Activated T-cell treated with anti-CD3 and anti-CD28 coated beads for 4 hours (primary cell): ENCODE results near the gene EPB41L1.
"Not testable (repeated sequence)": the region's sequence is repeated elsewhere in the genome, so short reads cannot be mapped to it uniquely, and the experiment has no call there.

Source experiments
- DNase-seq: peaks from one replicate; pipeline ENCODE4 v3.0.0-alpha.2; 2020

EPB41L1 gene

DNA sequence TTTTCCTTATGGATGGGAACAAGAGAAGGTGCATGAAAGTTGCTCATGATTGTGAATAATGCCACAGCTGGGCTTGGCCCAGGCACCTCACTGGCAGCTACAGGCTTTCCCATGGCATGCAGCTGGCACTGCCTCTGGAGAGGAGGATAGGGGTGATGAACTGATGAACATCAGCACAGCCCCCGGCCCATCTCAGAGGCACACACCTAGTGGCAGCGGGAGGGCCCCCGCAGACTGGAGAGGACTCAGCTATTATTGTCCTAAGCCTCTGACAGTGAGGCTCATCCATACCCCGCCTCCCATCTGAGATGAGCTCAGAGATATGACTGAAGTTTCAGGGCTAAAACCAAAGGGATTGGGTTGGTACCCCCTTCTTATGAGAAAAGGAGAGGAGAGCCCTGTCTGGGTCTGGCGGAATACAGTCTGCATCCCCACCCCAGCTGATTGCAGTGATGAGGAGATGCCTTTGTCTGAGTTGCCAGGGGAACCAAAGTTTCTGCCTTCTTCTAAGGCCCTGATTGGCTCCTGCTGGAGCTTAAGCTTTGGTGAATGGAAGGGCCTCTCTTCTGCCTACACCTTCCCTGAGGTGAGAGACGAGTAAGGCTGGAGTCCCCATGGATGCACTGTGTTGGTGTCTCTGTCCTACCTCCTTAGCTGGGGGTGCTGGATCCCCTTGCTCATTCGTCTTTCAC, 27.6 kb upstream of the EPB41L1 start:
- DNase-seq: no peak

DNA sequence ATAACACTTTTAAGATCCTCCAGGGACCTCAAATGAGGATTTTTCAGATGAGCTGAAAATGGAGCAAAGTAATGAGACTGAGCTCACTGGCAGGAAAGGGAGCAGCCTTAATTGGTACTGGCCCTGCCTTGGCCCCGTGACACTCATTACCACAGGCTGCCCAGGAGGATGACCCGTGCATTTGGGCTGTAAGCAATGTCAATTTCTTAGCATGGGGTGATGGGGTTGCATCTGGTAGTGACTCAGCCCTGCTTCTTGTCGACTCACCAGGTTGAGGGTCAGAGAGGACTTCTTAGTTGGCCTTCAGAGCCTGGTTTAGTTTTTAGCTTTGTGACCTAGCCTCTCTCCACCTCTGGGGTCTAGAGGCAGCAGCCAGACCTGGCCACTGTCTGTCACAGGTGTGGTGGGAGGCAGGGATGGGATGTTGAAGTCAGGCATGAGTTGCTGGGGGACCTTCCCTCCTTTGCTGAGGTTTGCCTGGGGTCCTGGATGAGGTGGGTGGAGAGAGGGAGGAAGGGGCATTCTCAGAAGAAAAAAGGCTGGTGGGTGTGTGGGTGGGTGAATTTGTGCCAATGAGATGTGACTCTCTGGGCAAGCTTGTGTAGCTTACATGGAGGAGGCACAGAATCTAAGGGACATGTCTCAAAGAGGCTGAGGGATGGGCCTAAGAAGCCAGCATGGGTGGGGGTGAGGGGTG, 25.9 kb upstream of the EPB41L1 start:
- DNase-seq: no peak

DNA sequence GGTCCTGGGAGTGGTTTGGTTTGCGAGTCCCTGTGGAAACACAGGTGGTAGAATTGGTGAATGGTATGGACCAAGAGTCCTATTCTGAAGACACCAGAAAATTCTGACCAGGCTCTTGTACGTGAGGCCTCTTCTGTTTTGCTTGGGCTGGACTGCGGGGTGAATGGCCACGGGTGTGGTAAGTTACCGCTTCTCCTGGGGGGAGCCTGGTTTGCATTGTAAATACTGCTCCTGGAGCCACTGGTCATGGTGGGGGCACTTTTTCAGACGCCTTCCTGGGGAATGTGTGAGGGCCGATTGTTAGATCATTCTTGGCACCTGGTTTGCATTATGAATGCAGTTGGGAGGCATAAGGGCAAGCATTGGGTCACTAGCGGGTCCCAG, 25.4 kb upstream of the EPB41L1 start:
- DNase-seq: no peak

DNA sequence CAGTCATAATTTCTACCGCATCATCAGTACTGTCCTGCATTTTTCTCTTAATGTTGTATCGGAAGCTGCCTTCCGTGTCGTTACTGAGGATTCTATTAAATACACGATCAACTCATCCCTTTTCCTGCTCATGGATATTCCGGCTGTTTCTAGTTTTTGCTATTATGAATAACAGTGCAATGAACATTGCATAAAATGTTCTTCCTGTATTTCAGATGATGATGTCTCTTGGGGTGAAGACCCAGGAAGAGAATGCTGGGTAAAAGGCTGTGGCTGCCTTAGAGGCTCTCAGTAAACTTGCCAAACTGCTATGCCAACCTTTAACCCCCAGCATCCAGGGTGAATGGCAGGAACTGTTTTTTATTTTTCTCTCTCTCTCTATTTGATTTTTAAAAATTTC, 24.1 kb upstream of the EPB41L1 start:
- no peak for DNase-seq

DNA sequence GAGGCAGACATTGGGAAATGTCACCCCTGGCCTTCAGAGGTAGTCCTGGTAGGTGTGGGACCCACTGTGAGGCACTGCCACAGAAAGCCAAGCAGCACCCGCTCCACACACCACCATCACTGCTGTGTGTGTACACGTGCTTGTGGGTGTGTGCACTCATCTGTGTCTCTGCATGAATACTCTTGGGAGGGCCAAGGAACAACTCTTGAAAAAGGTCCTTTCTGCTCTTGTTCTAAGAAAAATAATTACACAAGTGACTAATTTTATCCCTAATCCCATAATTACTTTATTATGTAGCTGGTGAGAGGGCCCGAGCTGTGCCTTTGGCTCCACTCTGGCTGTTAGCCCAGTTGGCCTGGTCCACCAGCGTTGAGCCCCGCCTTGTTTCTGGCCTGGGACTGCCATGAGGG, 21.7 kb upstream of the EPB41L1 start:
- DNase-seq: no peak

DNA sequence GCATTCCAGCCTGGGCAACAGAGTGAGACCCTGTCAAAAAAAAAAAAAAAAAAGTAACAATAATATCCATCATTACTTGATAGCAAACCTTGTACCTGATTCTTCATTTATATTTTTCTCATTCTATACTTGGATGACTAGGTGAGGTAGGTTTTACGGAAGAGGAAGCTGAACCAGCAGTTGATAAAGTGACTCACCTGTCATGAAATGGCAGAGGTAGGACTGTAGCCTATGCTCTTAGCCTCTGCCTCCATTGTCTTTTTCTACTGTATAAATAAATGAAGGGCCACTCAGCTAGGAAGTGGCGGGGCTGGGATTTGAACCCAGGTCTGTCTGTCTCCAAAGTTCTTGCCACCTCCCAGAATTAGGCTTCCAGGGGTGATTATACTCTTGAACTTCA, 20.7 kb upstream of the EPB41L1 start:
- no peak for DNase-seq

DNA sequence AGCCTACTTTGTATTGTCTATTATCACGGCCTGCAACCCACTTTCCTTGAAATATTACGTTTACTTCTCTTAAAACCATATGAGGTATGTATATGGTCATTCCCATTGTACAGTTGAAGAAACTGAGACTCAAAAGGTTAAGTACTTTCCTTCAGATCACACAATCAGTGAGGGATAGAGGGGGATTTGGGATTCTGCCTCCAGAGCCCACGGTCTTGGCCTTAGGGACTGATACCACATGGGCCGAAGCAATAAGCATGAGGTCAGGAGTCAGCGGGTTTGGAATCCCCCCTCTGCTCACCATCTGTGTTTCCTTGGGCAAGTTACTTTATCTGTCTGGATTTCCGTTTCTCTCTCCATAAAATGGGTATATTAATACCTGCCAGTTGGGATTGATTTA, 19.4 kb upstream of the EPB41L1 start:
- DNase-seq: no peak

DNA sequence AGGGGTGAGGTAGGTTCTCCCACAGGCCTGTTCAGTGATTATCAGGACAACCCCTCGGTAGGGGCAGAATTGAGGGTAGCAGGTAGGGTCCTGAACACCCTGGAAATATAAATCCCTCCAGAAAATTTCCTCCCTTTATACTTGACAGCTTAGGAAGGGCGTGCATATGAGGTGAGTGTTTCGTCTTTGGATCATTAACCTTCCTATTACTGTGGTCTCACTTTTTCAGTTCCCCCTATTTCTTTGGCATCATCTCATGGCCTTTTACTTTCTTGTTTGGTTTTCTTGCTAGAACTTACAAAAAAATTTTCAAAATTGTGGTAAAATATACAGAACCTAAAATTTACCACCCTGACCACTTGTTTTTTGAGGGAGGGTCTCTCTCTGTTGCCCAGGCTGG, 18.7 kb upstream of the EPB41L1 start:
- DNase-seq: no peak

DNA sequence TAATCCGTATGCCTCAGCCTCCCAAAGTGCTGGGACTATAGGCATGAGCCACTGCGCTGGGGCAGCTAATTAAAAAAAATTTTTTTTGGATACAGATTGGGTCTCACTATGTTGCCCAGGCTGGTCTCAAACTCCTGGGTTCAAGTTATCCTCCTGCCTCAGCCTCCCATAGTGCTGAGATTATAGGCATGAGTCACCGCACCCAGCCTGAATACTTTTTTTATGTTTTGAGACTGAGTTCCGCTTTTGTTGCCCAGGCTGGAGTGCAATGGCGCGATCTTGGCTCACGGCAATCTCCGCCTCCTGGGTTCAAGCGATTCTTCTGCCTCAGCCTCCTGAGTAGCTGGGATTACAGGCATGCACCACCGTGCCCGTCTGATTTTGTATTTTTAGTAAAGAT, 17.2 kb upstream of the EPB41L1 start:
- not testable (repeated sequence) for DNase-seq

DNA sequence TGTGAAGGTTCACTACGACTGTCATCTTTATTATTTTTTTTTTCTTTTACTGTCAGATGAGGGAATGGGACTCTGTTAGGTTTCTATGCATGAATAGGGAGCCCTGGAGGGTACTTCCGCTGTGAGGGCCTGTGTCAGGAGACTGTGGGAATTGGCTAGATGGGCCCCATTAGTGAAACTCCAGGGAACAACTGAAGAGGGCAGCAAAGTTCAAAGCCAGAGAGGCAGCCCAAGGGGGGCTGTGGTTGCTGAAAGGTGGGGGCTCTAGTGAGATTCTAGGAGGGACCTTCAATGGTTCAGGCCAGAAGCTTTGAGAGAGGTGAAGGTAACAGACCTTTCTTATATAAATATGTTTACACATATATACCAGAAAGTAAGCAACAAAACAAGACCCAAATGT, 13.2 kb upstream of the EPB41L1 start:
- no peak for DNase-seq

DNA sequence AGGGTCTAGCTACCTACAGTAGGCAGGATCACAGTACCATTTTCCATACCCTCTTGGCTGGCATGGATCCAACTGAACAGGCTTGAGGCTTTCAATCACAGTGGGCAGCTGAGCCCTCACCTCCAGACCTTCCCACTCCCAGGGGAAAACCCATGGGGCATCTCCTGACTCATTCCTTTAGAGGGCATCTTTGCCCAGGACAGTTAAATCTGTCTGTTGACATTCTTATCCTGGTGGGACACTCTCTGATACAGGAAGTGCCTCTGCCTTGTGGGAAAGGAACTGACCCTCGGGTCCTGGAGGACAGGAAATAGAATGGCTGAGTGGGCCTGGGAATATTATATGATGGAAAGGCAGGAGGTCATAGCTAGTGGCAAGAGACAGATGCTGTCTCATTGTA, 10.2 kb upstream of the EPB41L1 start:
- DNase-seq: no peak

DNA sequence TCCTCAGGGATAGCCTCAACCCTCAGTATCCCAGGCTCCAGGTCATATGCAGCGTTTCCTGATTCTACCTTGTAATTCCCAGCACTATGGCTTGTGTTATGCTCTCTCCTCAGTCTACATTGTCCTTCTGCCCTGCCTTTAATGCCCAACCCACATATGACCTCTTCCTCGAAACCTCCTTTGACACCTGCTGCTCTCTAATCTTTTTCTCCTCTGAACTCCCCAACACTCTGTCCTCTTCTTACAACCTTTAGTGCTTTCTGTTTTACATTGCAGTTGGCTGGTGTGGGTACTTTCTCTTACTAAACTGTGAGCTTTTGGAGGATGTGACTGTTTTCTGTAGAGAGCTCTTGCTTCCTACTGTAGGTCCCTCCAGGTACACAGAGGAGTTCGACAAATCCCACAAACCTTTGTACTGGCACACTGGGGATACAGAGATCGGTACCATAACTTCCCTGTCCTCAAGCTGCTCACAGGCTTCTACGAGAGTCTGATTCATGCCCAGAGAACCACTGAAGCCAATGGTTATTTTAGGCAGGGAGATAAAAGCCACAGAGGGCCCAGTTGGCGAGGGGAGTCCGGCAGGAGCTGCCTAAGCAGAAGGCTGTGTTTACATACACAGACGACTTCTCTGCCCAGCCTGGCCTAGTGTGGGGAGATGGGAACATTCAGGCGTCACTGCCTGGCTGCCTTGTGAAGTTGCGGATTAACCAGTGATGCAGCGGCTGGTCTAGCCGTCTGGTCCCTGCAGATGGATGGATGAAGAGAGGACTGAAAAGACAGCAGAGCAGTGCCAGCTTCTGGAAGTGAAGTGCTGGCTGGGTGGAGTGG, 8.4 kb upstream of the EPB41L1 start:
- no peak for DNase-seq

DNA sequence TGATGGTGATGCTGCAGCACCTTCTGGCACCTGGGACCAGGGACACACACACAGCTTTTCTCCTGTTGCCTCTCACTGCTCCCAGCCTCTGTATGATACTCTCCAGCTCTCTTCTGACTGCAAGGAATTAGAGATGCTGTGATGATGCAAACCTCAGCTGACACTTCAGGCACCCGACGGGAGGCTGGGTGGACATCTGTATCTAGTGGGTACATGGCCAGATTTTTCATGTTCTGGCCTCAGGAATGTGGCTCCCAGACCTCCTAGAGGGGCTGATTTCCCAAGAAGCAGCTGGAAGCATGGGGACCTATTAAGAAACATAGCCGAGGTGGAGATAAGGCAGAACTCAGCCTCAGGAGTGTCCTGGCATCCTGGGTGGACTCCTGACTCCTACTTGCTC, 6.8 kb upstream of the EPB41L1 start:
- no peak for DNase-seq

DNA sequence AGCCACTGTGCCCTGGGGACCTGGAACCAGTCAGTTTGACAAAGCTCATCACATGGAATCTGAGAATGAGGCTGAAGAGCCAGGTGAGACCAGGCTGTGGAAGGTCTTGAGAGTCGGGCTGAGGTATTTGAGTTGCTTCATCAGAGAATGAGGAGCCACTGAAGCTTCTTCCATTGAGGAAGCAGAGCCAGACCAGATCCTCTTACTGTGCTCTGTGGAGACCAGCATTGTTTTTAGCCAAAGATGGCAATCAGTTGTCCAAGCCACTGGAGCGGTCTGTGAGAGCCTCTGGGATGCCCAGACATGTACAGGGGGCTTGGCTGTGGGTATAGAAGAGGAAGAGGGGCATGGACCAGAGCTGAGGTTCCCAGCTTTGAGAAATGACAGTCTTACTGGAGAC, 6.1 kb upstream of the EPB41L1 start:
- DNase-seq: no peak

DNA sequence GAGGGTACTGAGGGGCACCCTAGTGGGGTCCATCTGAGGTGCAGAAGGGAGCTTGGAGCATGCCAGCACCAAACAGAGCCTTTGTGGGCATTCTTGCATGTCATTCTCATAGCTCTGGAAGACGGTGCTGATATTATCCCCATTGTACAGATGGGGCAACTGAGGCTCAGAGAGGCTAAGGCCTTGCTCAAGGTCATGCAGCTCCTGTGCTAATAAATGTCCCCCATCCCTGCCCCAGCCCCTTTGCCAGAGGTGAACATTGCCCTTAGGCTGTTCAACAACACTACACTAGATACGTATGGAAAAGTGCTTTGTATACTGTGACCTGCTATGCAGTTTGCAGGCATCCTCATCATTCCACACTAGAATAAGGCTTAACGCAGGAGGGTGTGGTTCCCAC, 5.5 kb upstream of the EPB41L1 start:
- no peak for DNase-seq

DNA sequence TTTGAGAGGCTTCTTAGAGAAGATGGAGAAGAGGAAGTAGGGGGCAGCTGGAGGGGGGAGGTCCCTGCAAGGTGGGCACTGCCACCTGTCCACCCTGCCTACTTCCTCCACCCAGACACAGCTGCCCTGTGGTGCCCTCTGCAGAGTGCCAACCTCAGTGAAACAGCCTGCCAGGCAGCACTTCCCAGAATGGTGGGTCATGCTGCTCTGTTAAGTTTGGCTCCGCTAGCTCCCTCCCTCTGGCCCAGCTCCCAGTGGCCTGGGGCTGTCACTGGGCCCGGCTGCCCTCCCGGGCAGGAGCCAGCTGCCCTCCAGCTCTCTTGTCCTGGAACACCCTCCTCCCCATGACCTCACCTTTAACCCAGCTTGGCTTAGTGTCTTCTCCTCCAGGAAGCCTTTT, 5.1 kb upstream of the EPB41L1 start:
- no peak for DNase-seq

DNA sequence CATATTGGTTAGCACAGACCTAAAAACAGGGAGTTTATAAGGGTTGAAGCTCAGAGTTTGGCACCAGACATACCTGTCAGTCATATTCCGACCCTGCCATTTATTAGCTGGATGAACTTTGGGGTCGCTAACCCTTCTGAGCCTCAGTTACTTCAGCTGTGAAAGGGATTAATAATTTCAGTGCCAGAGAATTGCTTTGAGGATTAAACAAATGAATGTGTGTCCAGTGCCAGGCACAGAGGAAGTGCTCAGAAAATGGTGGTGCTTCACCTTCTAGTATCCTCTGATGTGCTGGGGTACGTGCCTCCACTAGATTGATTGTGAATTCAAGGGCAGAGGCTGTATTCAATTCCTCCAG, 4.1 kb upstream of the EPB41L1 start:
- DNase-seq: no peak

DNA sequence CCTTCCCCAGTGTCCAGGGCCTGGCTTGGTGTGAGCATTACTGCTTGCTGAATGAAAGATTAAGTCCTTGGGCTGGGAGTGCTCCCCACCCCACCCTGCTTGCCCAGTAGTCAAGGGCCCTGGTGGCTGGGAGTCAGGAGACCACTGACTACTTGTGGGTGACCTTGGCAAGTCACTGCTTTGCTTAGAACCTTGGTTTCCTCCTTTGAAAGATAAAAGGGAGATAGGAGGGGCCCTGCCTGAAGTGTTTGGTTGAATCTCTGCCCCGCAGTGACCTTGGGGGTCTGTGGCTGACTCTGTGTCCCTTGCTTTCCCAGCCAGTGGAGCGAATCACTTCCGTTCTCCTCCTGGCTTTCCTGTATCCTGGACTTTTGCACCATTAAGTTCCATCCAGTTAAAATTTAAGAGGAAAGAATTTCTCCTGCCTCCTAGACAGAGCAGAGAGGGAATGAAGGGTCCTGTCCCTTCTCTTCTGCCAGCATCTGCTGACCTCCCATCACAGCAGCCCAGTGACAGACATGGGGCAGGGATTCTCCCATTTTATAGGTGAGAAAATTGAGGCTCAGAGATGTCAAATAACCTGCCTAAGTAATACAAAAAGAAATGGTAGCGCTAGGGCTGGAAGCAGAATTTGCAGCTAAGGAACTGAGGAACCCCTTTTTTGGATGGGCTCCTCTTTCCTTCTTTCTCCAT, 3.5 kb upstream of the EPB41L1 start:
- no peak for DNase-seq

DNA sequence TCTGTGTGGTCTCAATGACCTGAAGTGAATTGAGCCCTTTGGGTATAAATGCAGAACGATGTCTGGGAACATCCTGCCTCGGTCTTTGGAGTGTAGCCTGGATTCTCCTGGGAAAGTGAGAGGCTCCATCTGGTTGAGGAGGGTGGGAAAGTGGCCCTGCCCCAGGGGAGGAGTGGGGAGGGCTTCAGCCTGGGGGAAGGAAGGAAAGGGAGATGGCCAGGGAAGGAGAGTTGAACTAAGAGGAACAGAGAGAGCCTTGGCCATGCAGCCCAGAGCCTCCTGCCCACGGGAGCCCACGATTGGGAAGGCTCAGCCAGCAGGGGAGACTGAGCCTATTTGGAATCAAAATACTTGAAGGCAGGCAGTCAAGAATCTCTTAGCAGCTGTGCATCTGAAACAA, 2.3 kb upstream of the EPB41L1 start:
- DNase-seq: no peak

DNA sequence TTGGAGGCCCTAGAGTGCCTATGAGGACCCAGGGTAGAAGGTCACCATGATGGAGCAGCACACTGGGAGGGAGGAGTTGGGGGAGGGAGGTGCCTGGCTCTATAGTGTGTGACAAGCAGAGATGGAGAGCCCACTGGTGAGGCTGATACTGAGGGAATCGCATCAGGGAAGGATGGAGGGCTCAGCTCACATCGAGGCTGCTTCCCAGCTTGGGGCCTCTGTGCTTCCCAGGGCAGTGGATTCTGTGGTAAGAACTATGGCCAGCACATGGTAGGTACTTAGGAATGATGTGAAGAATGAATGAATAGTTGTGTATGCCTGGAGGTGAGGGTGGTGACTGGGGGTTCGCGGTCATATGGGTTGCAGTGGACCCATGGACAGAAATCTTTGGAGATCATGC, 1.3 kb upstream of the EPB41L1 start:
- no peak for DNase-seq

DNA sequence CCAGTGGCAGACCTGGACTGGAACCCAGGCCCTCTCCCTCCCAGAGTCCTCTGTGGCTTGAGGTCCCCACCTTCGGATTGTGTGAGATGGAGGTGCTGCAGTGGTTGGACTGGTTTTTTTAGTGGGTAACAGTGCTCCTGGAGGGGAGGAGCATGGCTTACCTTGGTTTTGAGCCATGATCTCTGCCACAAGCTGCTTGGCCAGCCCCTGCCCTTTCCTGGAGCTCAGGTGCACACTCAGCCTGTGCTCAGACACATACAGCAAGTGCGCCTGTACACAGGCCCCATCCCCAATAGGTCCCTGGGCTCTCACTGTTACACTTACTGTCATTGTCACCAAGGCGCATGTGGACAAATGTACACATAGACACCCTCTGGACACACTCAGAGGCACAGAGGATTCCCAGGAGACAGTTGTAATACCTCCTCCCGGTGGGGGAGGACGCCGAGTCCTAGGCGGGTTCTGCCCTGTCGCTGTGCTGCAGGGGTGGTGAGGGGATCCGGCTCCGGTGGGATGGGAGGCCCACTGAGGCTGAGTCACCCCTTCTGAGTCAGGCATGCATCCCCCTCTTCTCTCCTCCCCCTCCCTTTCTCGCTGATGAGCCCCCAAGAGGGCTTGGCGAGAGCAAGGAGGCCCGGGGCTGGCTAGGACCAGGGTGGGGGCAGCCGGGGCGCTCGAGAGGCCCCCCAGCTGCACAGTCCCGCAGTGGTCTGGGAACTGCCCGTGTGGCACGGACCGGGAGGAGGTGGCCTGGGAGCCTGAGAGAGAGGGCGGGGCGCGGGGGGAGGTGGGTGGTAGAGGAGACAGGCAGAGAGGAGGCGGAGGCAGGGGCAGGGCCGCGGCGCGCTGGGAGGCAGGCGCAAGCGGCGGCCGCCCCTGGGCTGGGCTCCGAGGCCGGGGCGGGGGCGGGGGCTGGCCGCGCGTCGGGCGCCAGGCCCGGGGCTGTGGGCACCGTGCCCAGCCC, 522 bp upstream of the EPB41L1 start:
- DNase-seq: peak; percentile 19

DNA sequence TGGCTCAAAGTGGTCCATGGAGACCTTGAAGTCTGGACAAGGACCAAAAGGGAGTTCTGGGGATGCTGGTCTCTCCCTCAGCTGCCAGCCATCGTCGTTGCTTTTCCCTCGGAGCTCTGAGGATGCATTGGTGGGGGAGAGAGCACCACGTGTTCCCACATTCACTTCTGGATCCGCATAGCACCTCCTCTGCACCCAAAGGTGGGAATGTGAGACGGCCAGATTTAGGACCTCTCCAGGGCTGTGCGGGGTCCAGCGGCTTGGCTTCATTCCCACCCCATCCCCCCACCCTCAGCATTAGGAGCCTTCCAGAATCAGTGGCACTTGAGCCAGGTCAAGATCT, 1.1 kb downstream of the EPB41L1 start:
- no peak for DNase-seq

DNA sequence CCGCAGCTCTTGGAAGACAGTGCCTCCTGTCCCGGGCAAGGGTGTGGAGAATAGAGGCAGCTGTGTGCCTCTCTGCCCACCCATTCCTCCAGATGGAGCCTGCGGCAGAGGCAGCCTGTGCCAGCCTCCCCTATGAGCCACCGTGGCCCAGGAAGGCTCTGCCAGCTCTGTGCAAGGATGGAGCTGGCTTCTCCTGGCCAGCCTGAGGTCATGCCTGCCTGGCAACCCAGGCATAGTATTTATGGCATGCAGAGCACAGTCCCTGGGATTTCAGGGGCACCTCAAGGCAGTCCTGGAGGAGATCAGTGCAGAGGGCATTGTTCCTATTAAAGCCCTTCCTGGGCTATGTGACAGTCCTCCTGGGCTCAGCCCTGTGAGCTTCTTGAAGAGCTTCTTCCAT, 1.5 kb downstream of the EPB41L1 start:
- DNase-seq: no peak
